Measurements from ENCODE around the gene ABCD3. TPM values are rescaled to one million over a fixed set of nuclear protein-coding genes. Genes with fewer than 3 reads are reported as not detected.

ABCD3 gene
- total RNA-seq, 2 donors from 2014 or later, result 31.0 to 35.3 TPM

GRCh38 chr1:94543893-94544635, 125.9 kb downstream of the ABCD3 start:
- peaks cover 8 to 10% of the 10 kb centered on the region in 2 donors for H3K4me1 Mint-ChIP-seq (ENCODE audit: low read depth in 2 of 2)
- H3K27ac Mint-ChIP-seq, result no peak overlapping the region
- no peak overlapping the region for H3K4me3 Mint-ChIP-seq
- H3K9me3 Mint-ChIP-seq, result no peaks in the 10 kb centered on the region
- H3K27me3 Mint-ChIP-seq, result peaks cover 55 to 76% of the 10 kb centered on the region in 2 donors
- H3K36me3 Mint-ChIP-seq, result no peaks in the 10 kb centered on the region
- ATAC-seq (no peak), DNase-seq (ENCODE audit: low spot score) (no peak)

- no peak for DNase-seq (ENCODE audit: low spot score)
- Mint-ChIP-seq H3K27ac (no peak overlapping the region), H3K36me3 (no peaks in the 10 kb centered on the region), H3K27me3 (peaks cover 49 to 73% of the 10 kb centered on the region in 2 donors), H3K9me3 (no peaks in the 10 kb centered on the region), H3K4me1 (ENCODE audit: low read depth in 2 of 2) (peaks cover 8 to 10% of the 10 kb centered on the region in 2 donors), H3K4me3 (no peak overlapping the region)
- ATAC-seq, result no peak
Observed at GRCh38 chr1:94544706-94545490, 126.7 kb downstream of the ABCD3 start.

- DNase-seq (ENCODE audit: low spot score) (no peak), ATAC-seq (no peak)
- peak overlapping the region in 1 of 2 donors; percentile 64 for H3K27ac Mint-ChIP-seq
- peaks cover 31 to 41% of the 10 kb centered on the region in 2 donors for H3K27me3 Mint-ChIP-seq
- no peaks in the 10 kb centered on the region for H3K4me1 Mint-ChIP-seq (ENCODE audit: low read depth in 2 of 2)
- H3K4me3 Mint-ChIP-seq, result no peak overlapping the region
- no peaks in the 10 kb centered on the region for H3K36me3 Mint-ChIP-seq
- no peaks in the 10 kb centered on the region for H3K9me3 Mint-ChIP-seq
Observed at GRCh38 chr1:94549706-94550105, 131.5 kb downstream of the ABCD3 start.

- Mint-ChIP-seq H3K9me3 (no peaks in the 10 kb centered on the region), H3K27me3 (peaks cover 30 to 41% of the 10 kb centered on the region in 2 donors), H3K36me3 (no peaks in the 10 kb centered on the region), H3K27ac (no peak overlapping the region), H3K4me3 (no peak overlapping the region), H3K4me1 (ENCODE audit: low read depth in 2 of 2) (no peaks in the 10 kb centered on the region)
- no peak for DNase-seq (ENCODE audit: low spot score)
- no peak for ATAC-seq
Observed at GRCh38 chr1:94550396-94550795, 132.2 kb downstream of the ABCD3 start.

GRCh38 chr1:94550800-94551241, 132.6 kb downstream of the ABCD3 start:
- ATAC-seq, result no peak
- H3K9me3 Mint-ChIP-seq, result no peaks in the 10 kb centered on the region
- no peak overlapping the region for H3K27ac Mint-ChIP-seq
- DNase-seq (ENCODE audit: low spot score), result no peak
- no peaks in the 10 kb centered on the region for H3K4me1 Mint-ChIP-seq (ENCODE audit: low read depth in 2 of 2)
- no peaks in the 10 kb centered on the region for H3K36me3 Mint-ChIP-seq
- H3K4me3 Mint-ChIP-seq, result no peak overlapping the region
- H3K27me3 Mint-ChIP-seq, result peaks cover 33 to 43% of the 10 kb centered on the region in 2 donors

GRCh38 chr1:94551449-94551848, 133.3 kb downstream of the ABCD3 start:
- DNase-seq (ENCODE audit: low spot score), result no peak
- ATAC-seq, result no peak
- Mint-ChIP-seq H3K4me3 (no peak overlapping the region), H3K9me3 (no peaks in the 10 kb centered on the region), H3K27me3 (peaks cover 30 to 36% of the 10 kb centered on the region in 2 donors), H3K36me3 (no peaks in the 10 kb centered on the region), H3K27ac (no peak overlapping the region), H3K4me1 (ENCODE audit: low read depth in 2 of 2) (no peaks in the 10 kb centered on the region)

GRCh38 chr1:94552071-94552586, 133.9 kb downstream of the ABCD3 start:
- DNase-seq (ENCODE audit: low spot score), result no peak
- H3K36me3 Mint-ChIP-seq, result no peaks in the 10 kb centered on the region
- no peaks in the 10 kb centered on the region for H3K9me3 Mint-ChIP-seq
- H3K27ac Mint-ChIP-seq, result no peak overlapping the region
- H3K4me3 Mint-ChIP-seq, result no peak overlapping the region
- H3K27me3 Mint-ChIP-seq, result peaks cover 25 to 30% of the 10 kb centered on the region in 2 donors
- no peaks in the 10 kb centered on the region for H3K4me1 Mint-ChIP-seq (ENCODE audit: low read depth in 2 of 2)
- ATAC-seq, result no peak

- H3K36me3 Mint-ChIP-seq, result no peaks in the 10 kb centered on the region
- DNase-seq (ENCODE audit: low spot score), result no peak
- H3K4me1 Mint-ChIP-seq (ENCODE audit: low read depth in 2 of 2), result no peaks in the 10 kb centered on the region
- H3K4me3 Mint-ChIP-seq, result no peak overlapping the region
- H3K27me3 Mint-ChIP-seq, result peaks cover 18 to 23% of the 10 kb centered on the region in 2 donors
- H3K27ac Mint-ChIP-seq, result no peak overlapping the region
- no peak for ATAC-seq
- no peaks in the 10 kb centered on the region for H3K9me3 Mint-ChIP-seq
Observed at GRCh38 chr1:94553323-94553730, 135.1 kb downstream of the ABCD3 start.

GRCh38 chr1:94553931-94554330, 135.7 kb downstream of the ABCD3 start:
- ATAC-seq, result no peak

GRCh38 chr1:94554580-94554979, 136.4 kb downstream of the ABCD3 start:
- Mint-ChIP-seq H3K27me3 (peaks cover 15 to 22% of the 10 kb centered on the region in 2 donors), H3K4me3 (no peak overlapping the region), H3K4me1 (ENCODE audit: low read depth in 2 of 2) (no peaks in the 10 kb centered on the region), H3K9me3 (no peaks in the 10 kb centered on the region), H3K27ac (no peak overlapping the region), H3K36me3 (no peaks in the 10 kb centered on the region)
- DNase-seq (ENCODE audit: low spot score) (no peak), ATAC-seq (no peak)

More at GRCh38 chr1:94553931-94554330, 135.7 kb downstream of the ABCD3 start:
- no peak for DNase-seq (ENCODE audit: low spot score)
- Mint-ChIP-seq H3K27ac (no peak overlapping the region), H3K27me3 (peaks cover 18 to 22% of the 10 kb centered on the region in 2 donors), H3K4me1 (ENCODE audit: low read depth in 2 of 2) (no peaks in the 10 kb centered on the region), H3K4me3 (no peak overlapping the region), H3K9me3 (no peaks in the 10 kb centered on the region), H3K36me3 (no peaks in the 10 kb centered on the region)

GRCh38 chr1:94555091-94555490, 136.9 kb downstream of the ABCD3 start:
- H3K9me3 Mint-ChIP-seq, result no peaks in the 10 kb centered on the region
- H3K27ac Mint-ChIP-seq, result no peak overlapping the region
- no peak for ATAC-seq
- no peaks in the 10 kb centered on the region for H3K4me1 Mint-ChIP-seq (ENCODE audit: low read depth in 2 of 2)
- no peak for DNase-seq (ENCODE audit: low spot score)
- no peaks in the 10 kb centered on the region for H3K36me3 Mint-ChIP-seq
- peaks cover 10 to 17% of the 10 kb centered on the region in 2 donors for H3K27me3 Mint-ChIP-seq
- H3K4me3 Mint-ChIP-seq, result no peak overlapping the region

- no peak for ATAC-seq
- no peak overlapping the region for H3K4me3 Mint-ChIP-seq
Observed at GRCh38 chr1:94559921-94560320, 141.7 kb downstream of the ABCD3 start.

GRCh38 chr1:94560333-94560732, 142.1 kb downstream of the ABCD3 start:
- no peak overlapping the region for H3K4me3 Mint-ChIP-seq
- no peaks in the 10 kb centered on the region for H3K36me3 Mint-ChIP-seq
- no peak for DNase-seq (ENCODE audit: low spot score)
- no peaks in the 10 kb centered on the region for H3K4me1 Mint-ChIP-seq (ENCODE audit: low read depth in 2 of 2)
- H3K27me3 Mint-ChIP-seq, result peaks cover 13 to 22% of the 10 kb centered on the region in 2 donors
- no peak for ATAC-seq
- no peaks in the 10 kb centered on the region for H3K9me3 Mint-ChIP-seq
- no peak overlapping the region for H3K27ac Mint-ChIP-seq

More at GRCh38 chr1:94559921-94560320, 141.7 kb downstream of the ABCD3 start:
- DNase-seq (ENCODE audit: low spot score), result no peak
- no peaks in the 10 kb centered on the region for H3K4me1 Mint-ChIP-seq (ENCODE audit: low read depth in 2 of 2)
- no peaks in the 10 kb centered on the region for H3K9me3 Mint-ChIP-seq
- H3K27ac Mint-ChIP-seq, result no peak overlapping the region
- H3K36me3 Mint-ChIP-seq, result no peaks in the 10 kb centered on the region
- peaks cover 17 to 24% of the 10 kb centered on the region in 2 donors for H3K27me3 Mint-ChIP-seq

All from natural killer cell treated with Interleukin-12 subunit alpha and Interleukin-12 subunit beta and Interleukin-15 and Interleukin-18, amount 100 ng/mL, for 72 hours (primary cell).